A549 (cell line): ENCODE results near the gene TGFBR3. TPM values are rescaled to one million over a fixed set of nuclear protein-coding genes. Genes with fewer than 3 reads are reported as not detected.

ENCODE experiments used
- ATAC-seq, 2 experiments: fragments of 200-7000 bp in 1 of 2; fragments of >200 bp in 1 of 2; cut with Nextera tagmentation in 1 of 2; cut with Tn5 transposase in 1 of 2; 3 replicates each; pipeline versions ENCODE4 v1.8.0 to v1.9.1; 2018 to 2020; ENCODE audit warnings: mild to moderate bottlenecking in 1 of 2, moderate library complexity in 1 of 2
- CTCF ChIA-PET: fragments of 300-600 bp; sonication (Branson Sonifier 250); formaldehyde crosslinking; extraction: SDS; loops from one replicate; lab custom pipeline; 2021; ENCODE audit warnings: antibody characterized with exemption, inconsistent platforms; lab: Yijun Ruan, JAX
- POLR2A ChIA-PET: fragments of 350-600 bp; formaldehyde crosslinking; extraction: SDS; loops from one replicate; lab custom pipeline; 2021; ENCODE audit warnings: antibody characterized with exemption, inconsistent platforms; lab: Yijun Ruan, JAX
- DNase-seq, 2 experiments: peaks; one replicate each; pipeline versions ENCODE4 v3.0.0 to v3.0.0-alpha.2; 2011 to 2016; ENCODE audit warnings: low read depth in 1 of 2, low spot score in 1 of 2
- FAIRE-seq: peaks from 2 replicates; lab custom pipeline; 2011; peaks lifted over from hg19 to GRCh38; lab: Jason Lieb, UNC
- H3K27ac ChIP-seq, 2 experiments: fragments of >200 bp; sonication (Bioruptor Twin); formaldehyde crosslinking; 3 replicates each; pipeline ENCODE4 v1.5.1; 2016 to 2017
- H3K4me1 ChIP-seq: fragments of >200 bp; sonication (Bioruptor Twin); formaldehyde crosslinking; 3 replicates; pipeline ENCODE4 v1.6.1; 2016
- H3K4me2 ChIP-seq: fragments of >200 bp; sonication (Bioruptor Twin); formaldehyde crosslinking; 3 replicates; pipeline ENCODE4 v1.6.1; 2016
- H3K4me3 ChIP-seq: fragments of >200 bp; sonication (Bioruptor Twin); formaldehyde crosslinking; 3 replicates; pipeline ENCODE4 v1.5.1; 2016
- H3K9me3 ChIP-seq: fragments of >200 bp; sonication (Bioruptor Twin); formaldehyde crosslinking; 3 replicates; pipeline ENCODE4 v1.6.1; 2016
- ATOH8 ChIP-seq: fragments of 250-450 bp; sonication (Bioruptor Pico); IDR thresholded peaks from 2 replicates; pipeline ENCODE4 v1.5.0; 2020; ENCODE audit warnings: low read depth, mild to moderate bottlenecking, moderate library complexity
- CBX8 ChIP-seq: fragments of 200-600 bp; sonication (generic); IDR thresholded peaks from 2 replicates; pipeline ENCODE4 v1.6.1; 2016
- EP300 ChIP-seq, 2 experiments: fragments of >200 bp; sonication (Bioruptor Twin); formaldehyde crosslinking; IDR thresholded peaks; 2 replicates in 1 of 2; 3 replicates in 1 of 2; pipeline ENCODE4 v1.6.1; 2016 to 2017
- FOSL2 ChIP-seq, 2 experiments: fragments of 450-650 bp in 1 of 2; fragments of >200 bp in 1 of 2; sonication (Bioruptor Twin) in 1 of 2; formaldehyde crosslinking; IDR thresholded peaks; 2 replicates each; pipeline versions ENCODE4 v1.5.0 to v1.6.1; 2016 to 2020; ENCODE audit warnings: mild to moderate bottlenecking in 1 of 2, moderate library complexity in 1 of 2
- HDAC2 ChIP-seq: fragments of 200-600 bp; sonication (generic); IDR thresholded peaks from 2 replicates; pipeline ENCODE4 v1.6.1; 2016
- HES2 ChIP-seq: fragments of >200 bp; sonication (Bioruptor Twin); formaldehyde crosslinking; IDR thresholded peaks from 2 replicates; pipeline ENCODE4 v1.6.1; 2016
- HOXA7 ChIP-seq: fragments of 250-450 bp; sonication (Bioruptor Pico); IDR thresholded peaks from 2 replicates; pipeline ENCODE4 v1.5.0; 2020; ENCODE audit warnings: mild to moderate bottlenecking, moderate library complexity
- HOXB13 ChIP-seq: fragments of 250-450 bp; sonication (Bioruptor Pico); IDR thresholded peaks from 2 replicates; pipeline ENCODE4 v1.5.0; 2020; ENCODE audit warnings: low read depth, mild to moderate bottlenecking, moderate library complexity
- HOXB5 ChIP-seq: fragments of 250-450 bp; sonication (Bioruptor Pico); IDR thresholded peaks from 2 replicates; pipeline ENCODE4 v1.5.0; 2020; ENCODE audit warnings: mild to moderate bottlenecking, moderate library complexity
- MAX ChIP-seq: IDR thresholded peaks from 2 replicates; pipeline ENCODE4 v1.6.1; 2012
- MAZ ChIP-seq: fragments of 150-350 bp; IDR thresholded peaks from 2 replicates; pipeline ENCODE4 v1.6.1; 2014; ENCODE audit warnings: antibody characterized with exemption, low read depth, low read length, borderline replicate concordance
- MYC ChIP-seq: IDR thresholded peaks from 2 replicates; pipeline ENCODE4 v1.6.1; 2012; ENCODE audit warnings: mild to moderate bottlenecking, inconsistent platforms, low read length, improper control_type of control experiment, borderline replicate concordance
- PHF8 ChIP-seq: fragments of 200-600 bp; sonication (generic); IDR thresholded peaks from 2 replicates; pipeline ENCODE4 v1.6.1; 2016; ENCODE audit warnings: low read depth, mild to moderate bottlenecking, antibody characterized with exemption, moderate library complexity, borderline replicate concordance
- POLR2A ChIP-seq: IDR thresholded peaks from 2 replicates; pipeline ENCODE4 v1.6.1; 2012; ENCODE audit warnings: mild to moderate bottlenecking, low read length
- POLR2AphosphoS2 ChIP-seq: conservative IDR thresholded peaks from 2 replicates; pipeline ENCODE4 v1.6.1; 2012; ENCODE audit warnings: low read length, improper control_type of control experiment, inconsistent platforms
- RAD21 ChIP-seq, 2 experiments: fragments of >200 bp in 1 of 2; sonication (Bioruptor Twin) in 1 of 2; formaldehyde crosslinking in 1 of 2; IDR thresholded peaks in 1 of 2; conservative IDR thresholded peaks in 1 of 2; 2 replicates in 1 of 2; 3 replicates in 1 of 2; pipeline ENCODE4 v1.6.1; 2012 to 2018; ENCODE audit warnings: inconsistent platforms in 1 of 2
- RCOR1 ChIP-seq: fragments of 150-350 bp; IDR thresholded peaks from 2 replicates; pipeline ENCODE4 v1.6.1; 2014; ENCODE audit warnings: antibody characterized with exemption, low read length, low read depth
- RFX5 ChIP-seq: fragments of 450-650 bp; IDR thresholded peaks from 2 replicates; pipeline ENCODE4 v1.7.1; 2014; ENCODE audit warnings: antibody characterized with exemption, mild to moderate bottlenecking, moderate library complexity
- SREBF2 ChIP-seq: fragments of 450-650 bp; IDR thresholded peaks from 2 replicates; pipeline ENCODE4 v1.6.1; 2014; ENCODE audit warnings: mild to moderate bottlenecking, moderate library complexity
- ZFP36 ChIP-seq: fragments of 450-650 bp; IDR thresholded peaks from 2 replicates; pipeline ENCODE4 v1.6.1; 2014; ENCODE audit warnings: borderline replicate concordance; ENCODE audit not compliant: partially characterized antibody
- ZNF302 ChIP-seq: fragments of 250-450 bp; sonication (Bioruptor Pico); IDR thresholded peaks from 2 replicates; pipeline ENCODE4 v1.9.0; 2021; ENCODE audit warnings: inconsistent platforms, mild to moderate bottlenecking, moderate library complexity
- ZSCAN20 ChIP-seq: fragments of 250-450 bp; sonication (Bioruptor Pico); IDR thresholded peaks from 2 replicates; pipeline ENCODE4 v1.8.0; 2022; ENCODE audit warnings: mild to moderate bottlenecking, moderate library complexity
- WGBS: methylation state at CpG from one replicate; pipeline ENCODE4 v1.1.6; 2017; ENCODE audit errors: missing lambda C conversion rate; 5-methylcytosine and 5-hydroxymethylcytosine counted together
- polyA plus RNA-seq, 4 experiments: library from polyadenylated mRNA; depleted of rRNA in 3 of 4; stranded (reverse); fragments of >200 nt; fragmentation: RNase III in 1 of 4; extraction: RNeasy Plus Mini Kit Qiagen cat#74134 plus additional on column Dnase treatment in 1 of 4; gene quantifications; 2 replicates in 3 of 4; 3 replicates in 1 of 4; pipeline ENCODE4 v1.2.3, GENCODE V29; 2011 to 2017
- TF ChIP-seq, protein P1 (sequence below): IDR thresholded peaks from 2 replicates; pipeline ENCODE4 v1.6.1; 2012; ENCODE audit warnings: low read depth, borderline replicate concordance
- TF ChIP-seq, protein P2 (sequence below): fragments of 450-650 bp; IDR thresholded peaks from 2 replicates; pipeline ENCODE4 v1.6.1; 2014; ENCODE audit warnings: antibody characterized with exemption

Gene TGFBR3
- polyA plus RNA-seq, 2 of the 4 experiments (the other 2 are of a cell fraction) = 5.0 to 8.9 TPM

DNA sequence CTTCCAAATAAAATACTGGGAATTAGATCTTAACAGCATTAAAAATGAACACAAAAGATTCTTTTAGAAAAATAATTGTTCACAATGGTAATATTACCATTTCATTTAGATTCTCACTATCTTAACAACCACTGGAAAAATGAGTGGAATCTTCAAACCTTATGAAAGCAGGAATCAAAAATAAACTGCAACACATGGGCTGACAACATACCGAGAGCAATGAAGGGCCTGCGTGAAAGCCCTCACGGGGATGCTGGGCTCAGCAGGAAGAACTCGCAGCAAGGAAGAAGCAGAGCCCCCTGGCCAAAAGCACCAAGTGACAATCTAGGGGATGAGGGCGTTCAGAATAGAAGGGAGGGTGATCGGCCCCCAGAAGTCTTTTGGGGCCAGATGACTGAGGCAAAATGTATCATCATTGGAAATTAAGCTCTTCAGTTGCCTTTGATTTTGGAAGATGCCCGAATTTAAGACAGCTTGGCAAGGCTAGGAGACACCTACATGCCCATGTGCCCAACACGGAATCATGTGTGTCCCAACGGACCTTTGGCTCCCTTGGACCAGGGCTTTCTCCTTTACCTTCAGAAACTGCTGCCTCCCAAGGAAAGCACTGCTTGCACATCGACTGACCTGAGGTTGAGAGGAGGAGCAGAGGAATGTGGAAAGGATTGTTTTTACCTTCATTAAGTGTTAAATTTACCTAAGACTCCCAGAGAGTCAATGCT is 103.9 kb downstream of the TGFBR3 start (continued):
- no peak for TF ChIP-seq RAD21 (conservative IDR thresholded peaks at IDR 0.05 in 1 of 2, IDR thresholded peaks at IDR 0.05 in 1 of 2)
- TF ChIP-seq POLR2AphosphoS2 = no peak
- TF ChIP-seq ZFP36 = no peak
- TF ChIP-seq CBX8 = no peak

DNA sequence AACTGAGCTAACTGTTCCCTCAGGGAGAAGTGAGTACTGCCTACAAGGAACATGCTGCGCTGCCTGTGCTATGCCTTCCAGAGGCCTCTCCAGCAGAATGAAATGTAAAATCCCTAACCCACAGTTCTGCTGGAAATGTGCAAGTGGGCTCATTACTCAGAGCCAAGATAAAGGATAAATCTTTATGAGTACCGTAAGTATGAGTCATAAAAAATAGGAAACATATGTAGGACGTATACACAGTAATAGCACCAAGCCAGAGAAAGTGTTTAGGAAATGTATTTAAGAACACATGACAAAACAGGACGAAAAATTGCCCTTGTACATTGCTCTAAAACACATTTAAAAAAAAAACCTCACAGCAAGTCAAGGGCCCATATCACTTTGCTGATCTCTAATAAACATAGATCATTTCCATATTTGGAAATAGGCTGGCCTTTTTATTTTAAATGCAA is 104.6 kb downstream of the TGFBR3 start:
- Histone ChIP-seq H3K4me1 (peaks cover 29% of the 10 kb centered on the region), H3K9me3 (no peaks in the 10 kb centered on the region), H3K4me3 (no peak overlapping the region), H3K27ac (no peak overlapping the region; a peak in 1 of 6 replicates), H3K4me2 (no peak overlapping the region)
- FAIRE-seq (no peak), DNase-seq (no peak), ATAC-seq (no peak)
- WGBS = 51% methylated on average over 4 of the region's 4 CpGs
- ChIA-PET POLR2A (no interaction called here), CTCF (interaction anchor here (1.4 kb wide), 1 partner anchor 102 kb away, joined by 3 read pairs; no protein-coding TSS in a partner anchor)
- no peak for TF ChIP-seq CBX8
- TF ChIP-seq EP300 (IDR thresholded peaks at IDR 0.05) = no peak
- TF ChIP-seq, protein P1, sequence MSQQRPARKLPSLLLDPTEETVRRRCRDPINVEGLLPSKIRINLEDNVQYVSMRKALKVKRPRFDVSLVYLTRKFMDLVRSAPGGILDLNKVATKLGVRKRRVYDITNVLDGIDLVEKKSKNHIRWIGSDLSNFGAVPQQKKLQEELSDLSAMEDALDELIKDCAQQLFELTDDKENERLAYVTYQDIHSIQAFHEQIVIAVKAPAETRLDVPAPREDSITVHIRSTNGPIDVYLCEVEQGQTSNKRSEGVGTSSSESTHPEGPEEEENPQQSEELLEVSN = no peak
- TF ChIP-seq ZSCAN20 = no peak
- TF ChIP-seq MAX = no peak
- TF ChIP-seq FOSL2 (IDR thresholded peaks at IDR 0.05) = no peak
- TF ChIP-seq FOSL2 (CRISPR knock-in tag; IDR thresholded peaks at IDR 0.05) = peak; percentile 40
- TF ChIP-seq HOXB13 (CRISPR knock-in tag) = no peak

DNA sequence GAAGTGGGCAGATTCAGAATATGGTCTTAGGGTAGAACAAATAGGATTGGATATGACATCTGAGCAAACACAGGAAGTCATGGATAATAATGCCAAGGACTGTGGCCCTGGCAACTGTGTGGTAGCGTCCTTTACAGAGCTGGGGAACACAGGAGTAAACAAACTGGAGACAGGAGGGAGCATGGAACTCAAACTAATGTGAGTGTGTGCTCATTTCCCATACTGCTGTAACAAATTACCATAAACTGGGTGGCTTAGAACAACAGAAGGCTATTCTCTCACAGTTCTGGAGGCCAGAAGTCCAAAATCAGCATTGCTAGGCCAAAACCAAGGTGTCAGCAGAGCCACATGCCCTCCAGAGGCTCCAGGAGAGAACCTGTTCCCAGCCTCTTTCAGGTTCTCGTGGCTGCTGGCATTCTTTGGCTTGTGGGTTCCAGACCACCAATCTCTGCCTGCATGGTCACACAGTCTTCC is 106.4 kb downstream of the TGFBR3 start:
- no peak overlapping the region for H3K27ac ChIP-seq
- no peak for ATAC-seq
- FAIRE-seq = no peak
- TF ChIP-seq HES2 = no peak
- no peak for TF ChIP-seq HOXB13 (CRISPR knock-in tag)
- no peak for TF ChIP-seq ZFP36
- no peak for TF ChIP-seq PHF8
- H3K4me3 ChIP-seq = no peak overlapping the region
- POLR2A ChIA-PET = no interaction called here
- peaks cover 29% of the 10 kb centered on the region for H3K4me1 ChIP-seq
- H3K4me2 ChIP-seq = no peak overlapping the region
- DNase-seq = no peak
- WGBS = 89% methylated on average over 2 of the region's 2 CpGs
- no peaks in the 10 kb centered on the region for H3K9me3 ChIP-seq
- CTCF ChIA-PET = interaction anchor here (0.6 to 1.1 kb wide), 2 partner anchors 8 to 267 kb away, joined by 3 read pairs; no protein-coding TSS in a partner anchor

GRCh38 chr1:91778964-91779363 is 107.0 kb downstream of the TGFBR3 start:
- DNase-seq = no peak
- ATAC-seq = no peak
- WGBS = 95% methylated on average over 5 of the region's 5 CpGs
- H3K27ac ChIP-seq = no peak overlapping the region
- no peak overlapping the region for H3K4me2 ChIP-seq
- peaks cover 26% of the 10 kb centered on the region for H3K4me1 ChIP-seq
- H3K4me3 ChIP-seq = no peak overlapping the region
- CTCF ChIA-PET = interaction anchor here (0.6 to 1.1 kb wide), 2 partner anchors 9 to 266 kb away, joined by 3 read pairs; no protein-coding TSS in a partner anchor
- no peaks in the 10 kb centered on the region for H3K9me3 ChIP-seq
- FAIRE-seq = no peak
- POLR2A ChIA-PET = no interaction called here
- TF ChIP-seq FOSL2 (IDR thresholded peaks at IDR 0.05) = no peak
- no peak for TF ChIP-seq FOSL2 (CRISPR knock-in tag; IDR thresholded peaks at IDR 0.05)
- no peak for TF ChIP-seq MYC
- TF ChIP-seq, protein P2, sequence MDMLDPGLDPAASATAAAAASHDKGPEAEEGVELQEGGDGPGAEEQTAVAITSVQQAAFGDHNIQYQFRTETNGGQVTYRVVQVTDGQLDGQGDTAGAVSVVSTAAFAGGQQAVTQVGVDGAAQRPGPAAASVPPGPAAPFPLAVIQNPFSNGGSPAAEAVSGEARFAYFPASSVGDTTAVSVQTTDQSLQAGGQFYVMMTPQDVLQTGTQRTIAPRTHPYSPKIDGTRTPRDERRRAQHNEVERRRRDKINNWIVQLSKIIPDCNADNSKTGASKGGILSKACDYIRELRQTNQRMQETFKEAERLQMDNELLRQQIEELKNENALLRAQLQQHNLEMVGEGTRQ = no peak
- TF ChIP-seq HES2 = no peak
- no peak for TF ChIP-seq HOXB5 (CRISPR knock-in tag)
- TF ChIP-seq RFX5 = no peak
- no peak for TF ChIP-seq HOXA7 (CRISPR knock-in tag)
- no peak for TF ChIP-seq ZFP36
- TF ChIP-seq POLR2A = no peak
- TF ChIP-seq ATOH8 = no peak
- TF ChIP-seq HDAC2 = no peak
- TF ChIP-seq RCOR1 = no peak
- TF ChIP-seq POLR2AphosphoS2 = no peak
- no peak for TF ChIP-seq MAZ
- no peak for TF ChIP-seq SREBF2
- no peak for TF ChIP-seq ZNF302 (CRISPR knock-in tag)
